ENCODE measurements around the gene MYH9.
"Not testable (repeated sequence)": the region's sequence is repeated elsewhere in the genome, so short reads cannot be mapped to it uniquely, and the experiment has no call there.

Gene MYH9

GRCh38 chr22:36262307-36262706, 125.5 kb downstream of the MYH9 start:
- not testable (repeated sequence) for DNase-seq

GRCh38 chr22:36261675-36262074, 126.1 kb downstream of the MYH9 start:
- not testable (repeated sequence) for DNase-seq

DNA sequence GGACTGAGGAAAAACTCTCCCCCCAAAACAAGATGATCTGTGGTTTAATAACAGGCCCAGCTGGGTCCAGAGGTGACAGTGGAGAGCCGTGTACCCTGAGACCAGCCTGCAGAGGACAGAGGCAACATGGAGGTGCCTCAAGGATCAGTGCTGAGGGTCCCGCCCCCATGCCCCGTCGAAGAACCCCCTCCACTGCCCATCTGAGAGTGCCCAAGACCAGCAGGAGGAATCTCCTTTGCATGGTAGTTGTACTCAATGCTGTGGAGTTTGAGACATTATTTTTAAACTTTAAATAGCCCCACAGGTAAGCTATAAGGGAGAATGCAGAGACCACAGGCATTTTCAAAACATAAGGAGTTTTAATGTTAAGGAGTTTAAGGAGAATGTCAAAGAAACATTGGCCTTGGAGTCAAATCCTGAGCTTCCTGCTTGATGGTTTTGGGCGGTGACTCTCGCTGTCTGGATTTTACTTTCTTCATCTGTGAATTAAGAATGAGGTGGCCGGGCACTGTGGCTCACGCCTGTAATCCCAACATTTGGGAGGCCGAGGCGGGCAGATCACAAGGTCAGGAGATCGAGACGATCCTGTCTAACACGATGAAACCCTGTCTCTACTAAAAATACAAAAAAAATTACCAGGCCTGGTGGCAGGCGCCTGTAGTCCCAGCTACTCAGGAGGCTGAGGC, 128.0 kb downstream of the MYH9 start:
- no peak for DNase-seq

DNA sequence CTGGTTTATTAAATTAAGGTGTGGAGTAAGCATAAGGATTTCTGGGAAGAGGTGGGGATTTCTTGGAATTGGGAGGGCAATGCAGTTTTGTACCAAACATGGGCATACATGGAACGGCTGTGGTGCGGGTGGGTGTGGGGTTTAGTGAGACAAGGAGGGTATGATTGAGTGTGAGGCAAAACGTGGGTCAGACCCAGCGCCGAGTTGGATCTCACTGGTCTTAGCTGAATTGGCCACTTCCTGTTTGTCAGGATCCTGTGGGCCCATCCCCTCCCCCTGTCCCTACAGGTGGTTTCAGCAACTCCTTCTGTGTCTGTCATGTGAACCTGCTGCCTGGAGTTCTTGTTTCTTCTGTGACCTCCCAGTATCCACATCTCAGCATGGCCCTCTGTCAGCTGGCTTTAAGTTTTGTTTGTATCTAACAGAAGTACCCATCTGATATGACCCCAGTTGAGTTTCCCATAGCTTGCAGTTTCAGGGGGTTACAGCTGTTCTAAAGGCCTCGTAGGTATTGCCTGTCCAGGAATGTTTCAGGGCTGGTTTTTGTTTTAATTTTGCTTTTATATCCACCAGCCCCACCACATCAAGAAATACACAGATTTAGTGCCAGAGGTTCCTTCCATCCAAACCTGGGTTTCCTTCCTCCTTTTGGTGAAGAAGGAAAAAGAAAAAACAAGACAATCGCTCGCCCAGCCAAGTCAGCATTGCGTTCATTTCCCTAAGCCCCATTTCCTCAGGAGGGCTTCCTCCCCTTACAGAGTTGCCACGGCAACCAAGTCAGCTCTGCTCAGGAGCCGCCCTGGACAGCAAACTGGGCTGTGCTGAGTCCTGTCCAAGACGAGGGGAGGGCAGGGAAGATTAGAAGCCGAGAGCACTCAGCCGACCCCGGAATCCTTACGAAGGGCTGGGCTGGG, 128.8 kb downstream of the MYH9 start:
- DNase-seq = no peak

DNA sequence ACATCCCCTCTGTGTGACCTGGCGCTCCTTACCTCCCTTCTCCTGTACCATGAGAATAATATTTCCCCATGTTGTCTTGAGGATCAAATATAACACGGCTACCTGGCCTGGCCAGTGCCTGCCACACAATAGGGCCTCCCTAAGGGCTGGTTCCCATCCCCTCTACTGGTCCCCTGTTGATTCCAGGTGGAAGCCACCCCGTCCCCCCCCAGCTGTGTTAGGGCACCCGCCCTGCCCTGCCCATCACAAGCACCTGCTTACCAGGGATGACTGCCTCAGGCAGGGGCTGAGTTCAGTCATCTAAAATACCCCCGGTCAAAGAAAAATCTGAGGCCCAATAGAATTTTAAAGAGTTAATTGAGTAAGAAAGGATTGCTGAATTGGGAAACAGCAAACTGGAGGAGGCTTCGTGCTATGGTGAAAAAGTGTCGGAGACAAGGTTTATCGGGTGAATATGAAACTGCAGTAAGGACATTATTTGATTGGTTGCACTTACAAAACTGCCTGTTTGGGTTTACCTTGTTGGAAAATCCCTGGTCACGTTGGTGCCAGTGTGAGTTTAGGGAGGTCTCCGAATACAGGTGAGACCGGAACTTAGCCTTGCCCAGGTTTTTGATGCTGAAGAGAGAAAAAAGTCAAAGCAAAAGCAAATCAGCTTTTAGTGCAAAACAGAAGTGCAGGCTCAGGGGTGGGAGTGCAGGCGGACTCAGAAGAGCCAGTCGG, 129.7 kb downstream of the MYH9 start:
- peak; percentile 23 for DNase-seq

DNA sequence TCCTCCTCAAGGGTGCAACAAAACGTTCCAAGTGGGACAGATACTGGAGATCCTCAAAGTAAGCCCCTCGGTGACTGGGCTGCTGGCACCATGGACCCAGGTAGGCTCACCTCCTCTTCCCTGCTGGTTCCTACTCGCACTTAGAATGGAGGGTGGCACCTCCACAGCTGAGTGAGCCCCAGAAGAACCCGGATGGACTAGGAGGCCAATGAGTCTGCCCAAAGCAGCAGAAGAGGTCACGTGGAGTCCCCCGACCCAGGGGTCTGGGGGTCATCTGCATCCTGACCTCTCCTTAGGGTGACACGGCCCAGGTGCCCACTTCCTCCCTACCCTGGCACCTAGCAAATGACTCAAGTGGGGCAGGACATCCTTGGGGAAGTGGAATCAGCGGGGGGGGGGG, 130.5 kb downstream of the MYH9 start:
- no peak for DNase-seq

DNA sequence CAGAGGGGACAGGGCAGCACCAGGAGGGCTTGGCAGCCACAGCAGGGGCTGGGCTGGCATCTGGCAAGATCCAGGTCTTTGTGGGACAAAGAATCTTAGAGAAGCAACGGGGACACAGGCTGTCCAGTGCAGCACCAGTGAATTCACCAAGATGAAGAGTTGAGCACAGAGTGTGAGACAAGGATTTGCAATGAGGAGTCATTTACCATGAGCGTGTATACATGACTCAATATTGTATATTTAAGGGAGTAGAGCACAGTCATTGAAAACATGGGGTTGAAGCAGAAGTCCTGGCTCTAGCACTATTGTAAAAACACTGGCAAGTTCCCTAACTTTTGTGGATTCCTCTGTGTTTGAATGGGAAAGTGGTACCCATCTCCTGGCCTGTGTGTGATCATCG, 131.3 kb downstream of the MYH9 start:
- no peak for DNase-seq

GRCh38 chr22:36255572-36255971, 132.2 kb downstream of the MYH9 start:
- DNase-seq = not testable (repeated sequence)

DNA sequence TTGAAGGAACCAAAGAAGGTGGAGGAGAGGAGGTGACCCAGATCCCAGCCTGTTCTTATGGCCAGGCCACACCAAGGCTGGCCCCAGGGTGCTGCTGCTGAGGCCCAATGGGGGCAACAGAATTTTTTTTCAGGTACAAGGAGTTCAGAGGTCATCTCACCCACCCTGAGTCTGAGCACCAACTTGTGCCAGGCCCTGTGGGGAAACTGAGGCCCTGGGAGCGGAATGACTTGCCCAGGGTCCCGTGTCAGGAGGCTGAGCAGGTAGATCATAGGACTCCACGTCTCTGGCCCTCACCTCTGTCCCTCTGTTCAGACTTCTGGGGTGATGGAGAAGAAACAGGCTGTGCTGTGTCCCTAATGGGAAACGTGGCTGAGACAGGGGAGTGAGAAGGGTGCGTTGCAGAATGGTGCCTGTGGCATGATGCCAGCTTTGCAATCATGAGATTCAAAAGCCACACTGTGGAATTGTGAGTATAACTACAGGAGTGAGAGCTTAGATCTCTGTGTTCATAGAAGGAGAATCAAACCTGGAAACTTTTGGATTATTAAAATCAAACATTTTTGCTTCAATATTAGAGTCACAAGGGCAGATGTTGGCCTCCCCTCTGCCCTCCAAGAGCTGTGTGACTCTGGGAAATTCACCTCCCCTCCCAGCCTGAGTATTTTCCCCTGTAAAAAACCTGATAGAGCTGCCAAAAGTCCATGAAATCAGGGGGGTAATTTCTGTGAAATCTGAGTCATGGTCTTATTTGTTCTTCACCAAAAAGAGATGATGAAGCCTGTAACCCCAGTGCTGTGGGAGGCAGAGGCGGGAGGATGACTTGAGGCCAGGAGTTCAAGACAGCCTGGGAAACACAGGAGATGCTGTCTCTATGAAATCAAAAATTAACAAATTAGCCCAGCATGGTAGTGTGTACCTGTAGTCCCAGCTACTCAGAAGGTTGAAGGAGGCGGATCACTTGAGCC, 134.0 kb downstream of the MYH9 start:
- DNase-seq = no peak

- peak; percentile 72 for DNase-seq
Observed at GRCh38 chr22:36252754-36253522, 134.8 kb downstream of the MYH9 start, which contains the start of gene APOL1. APOL1 (plus strand) TSS chr22:36253133; CDS start chr22:36254956, 1,823 bp downstream.

- not testable (repeated sequence) for DNase-seq
Observed at GRCh38 chr22:36251979-36252608, 135.7 kb downstream of the MYH9 start.

GRCh38 chr22:36250292-36250960, 137.3 kb downstream of the MYH9 start:
- not testable (repeated sequence) for DNase-seq

DNA sequence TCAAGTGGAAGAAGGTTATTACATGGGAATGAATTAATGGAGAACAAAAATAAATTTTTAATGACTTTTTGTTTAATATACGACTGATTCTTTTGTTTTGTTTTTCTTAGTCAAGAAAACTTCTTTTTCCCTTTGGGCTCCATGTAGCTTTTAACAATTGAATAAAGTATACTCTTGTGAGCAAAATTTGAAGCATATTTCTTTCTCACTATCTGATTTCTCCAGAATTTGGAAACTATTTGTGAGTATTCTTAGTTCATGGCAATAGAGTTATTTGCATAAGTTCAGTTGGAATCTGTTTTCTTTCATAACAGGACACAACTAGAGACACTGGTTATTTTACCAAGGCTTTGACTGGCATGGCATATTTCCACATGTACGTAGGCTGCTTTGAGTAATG, 138.6 kb downstream of the MYH9 start:
- no peak for DNase-seq

- no peak for DNase-seq
Observed at GRCh38 chr22:36247955-36248354, 139.8 kb downstream of the MYH9 start.

DNA sequence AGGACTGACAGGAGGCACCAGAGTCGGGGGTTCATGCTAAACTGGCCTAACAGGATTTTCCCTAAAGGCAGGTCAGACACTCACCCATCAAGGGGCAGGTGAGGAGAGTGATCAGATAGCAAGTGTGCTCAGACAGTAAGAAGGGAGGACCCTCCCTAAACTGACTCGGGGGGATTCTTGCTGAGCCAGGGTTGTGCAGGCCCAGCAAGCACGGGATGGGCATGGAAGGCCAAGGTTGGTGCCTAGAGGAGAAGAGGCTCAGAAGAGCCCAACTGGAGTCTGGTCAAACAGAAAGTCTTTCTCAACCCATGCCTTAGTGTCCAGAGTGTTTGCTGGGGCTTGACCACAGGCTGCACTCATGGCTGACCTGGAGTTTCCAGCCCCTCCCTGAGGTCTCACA, 141.0 kb downstream of the MYH9 start:
- DNase-seq = no peak

- DNase-seq = no peak
Observed at GRCh38 chr22:36245805-36246356, 141.9 kb downstream of the MYH9 start.

DNA sequence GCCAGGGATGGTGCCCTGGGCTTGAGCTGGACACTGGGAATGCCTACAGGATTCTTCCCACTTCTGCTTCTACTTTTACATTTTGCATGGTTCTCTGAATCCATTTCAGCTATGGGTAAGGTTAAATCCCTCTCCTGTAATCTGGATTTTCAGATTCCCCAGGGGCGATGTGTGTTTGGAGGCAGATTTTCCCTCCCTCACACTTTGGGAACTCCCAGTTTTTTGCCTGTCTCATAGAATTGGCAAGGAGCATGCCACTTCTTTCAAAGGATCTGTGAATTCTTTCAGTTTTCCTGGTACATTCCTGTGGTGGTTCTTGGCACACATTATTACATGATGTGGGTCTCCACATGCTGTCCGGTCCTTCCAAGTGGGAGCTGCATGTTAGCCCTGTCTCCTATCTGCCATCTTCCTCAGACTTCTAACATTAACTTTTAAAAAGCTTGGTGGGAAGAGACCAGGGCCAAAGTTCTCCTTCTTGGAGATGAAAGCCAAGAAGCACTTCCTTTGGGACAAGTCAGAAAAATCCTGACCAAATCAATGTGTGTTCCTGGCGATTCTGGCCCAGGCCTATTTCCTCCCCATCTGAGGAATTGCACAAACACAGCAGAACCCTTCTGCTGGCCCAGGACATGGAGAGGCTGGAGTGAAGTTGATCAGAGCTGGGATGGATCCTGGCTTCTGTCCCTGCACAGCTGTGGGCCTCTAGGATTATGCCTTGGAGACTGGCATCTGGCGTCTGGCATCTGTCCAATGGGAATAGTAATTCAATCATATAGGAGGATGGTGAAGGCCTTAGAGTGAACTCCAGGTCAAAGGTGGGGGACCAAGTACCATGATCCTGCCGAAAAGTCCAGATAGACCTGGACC, 143.0 kb downstream of the MYH9 start:
- DNase-seq = no peak

GRCh38 chr22:36243986-36244385, 143.8 kb downstream of the MYH9 start:
- DNase-seq = no peak

All from CD4-positive, alpha-beta T cell treated with Interleukin-12 subunit alpha and Interleukin-12 subunit beta, for 1 hour (primary cell).